ENCODE measurements around the gene ELMOD3. TPM values are rescaled to one million over a fixed set of nuclear protein-coding genes. Genes with fewer than 3 reads are reported as not detected.
"Not testable (repeated sequence)": the region's sequence is repeated elsewhere in the genome, so short reads cannot be mapped to it uniquely, and the experiment has no call there.

ELMOD3 gene
- total RNA-seq, 2 donors from 2014 or later, result 15.4 to 22.1 TPM

GRCh38 chr2:85395912-85396475 is 41.4 kb downstream of the ELMOD3 start:
- ATAC-seq, result no peak
- intact Hi-C loops (cut with DNase I), result no loop called here
- DNase-seq, result no peak

- ATAC-seq (peak in 1 of 2 donors; percentile 64), DNase-seq (no peak)
- intact Hi-C loops (cut with DNase I), result no loop called here
These were observed 42.2 kb downstream of the ELMOD3 start for GRCh38 chr2:85396531-85397470.

GRCh38 chr2:85397925-85398331 is 43.4 kb downstream of the ELMOD3 start:
- intact Hi-C loops (cut with DNase I), result no loop called here
- ATAC-seq, result no peak
- no peak for DNase-seq

- intact Hi-C loops (cut with DNase I), result no loop called here
- no peak for ATAC-seq
These were observed 44.0 kb downstream of the ELMOD3 start for GRCh38 chr2:85398426-85399182.

GRCh38 chr2:85399183-85399455 is 44.5 kb downstream of the ELMOD3 start:
- intact Hi-C loops (cut with DNase I), result no loop called here
- no peak for ATAC-seq
- DNase-seq, result no peak

More at GRCh38 chr2:85398426-85399182, 44.0 kb downstream of the ELMOD3 start:
- DNase-seq, result no peak

GRCh38 chr2:85400023-85400422 is 45.5 kb downstream of the ELMOD3 start:
- intact Hi-C loops (cut with DNase I), result no loop called here
- ATAC-seq (no peak), DNase-seq (no peak)

GRCh38 chr2:85400541-85401463 is 46.2 kb downstream of the ELMOD3 start:
- ATAC-seq (no peak), DNase-seq (no peak)
- intact Hi-C loops (cut with DNase I), result no loop called here

- intact Hi-C loops (cut with DNase I), result no loop called here
- no peak for ATAC-seq
- DNase-seq, result no peak
These were observed 46.9 kb downstream of the ELMOD3 start for GRCh38 chr2:85401464-85401805.

GRCh38 chr2:85401844-85402243 is 47.3 kb downstream of the ELMOD3 start:
- DNase-seq (no peak), ATAC-seq (no peak)
- intact Hi-C loops (cut with DNase I), result no loop called here

- intact Hi-C loops (cut with DNase I), result no loop called here
- DNase-seq (no peak), ATAC-seq (peak in 1 of 2 donors; percentile 69)
These were observed 50.9 kb downstream of the ELMOD3 start for GRCh38 chr2:85405201-85406059.

GRCh38 chr2:85409845-85410583 is 55.4 kb downstream of the ELMOD3 start, which contains the start of gene CAPG:
CAPG (minus strand) TSS chr2:85410366; CDS start chr2:85402145, 8,221 bp downstream.
- DNase-seq (peak; percentile 60), ATAC-seq (peak in 1 of 2 donors; percentile 45)
- intact Hi-C loops (cut with DNase I), result no loop called here

GRCh38 chr2:85410584-85411404 is 56.2 kb downstream of the ELMOD3 start:
- DNase-seq, result no peak
- no peak for ATAC-seq
- intact Hi-C loops (cut with DNase I), result no loop called here

GRCh38 chr2:85411405-85411748 is 56.8 kb downstream of the ELMOD3 start:
- intact Hi-C loops (cut with DNase I), result no loop called here
- DNase-seq (no peak), ATAC-seq (no peak)

GRCh38 chr2:85413592-85414420 is 59.2 kb downstream of the ELMOD3 start:
- intact Hi-C loops (cut with DNase I), result no loop called here
- ATAC-seq (peak; percentile 23 to 72), DNase-seq (peak; percentile 64)

GRCh38 chr2:85414421-85414759 is 59.8 kb downstream of the ELMOD3 start:
- DNase-seq; ATAC-seq; intact Hi-C loops (cut with DNase I): not testable (repeated sequence)
